Gastroesophageal sphincter (tissue), 4 donors: Measurements from ENCODE around the gene EPHA6. TPM values are rescaled to one million over a fixed set of nuclear protein-coding genes. Genes with fewer than 3 reads are reported as not detected.

Experiments
- ATAC-seq: fragments of 150-250 bp; one replicate; pipeline ENCODE4 v1.9.1; 2016; ENCODE audit warnings: mild to moderate bottlenecking, moderate library complexity
- H3K27ac ChIP-seq, 4 donors: fragments of 200-600 bp; sonication (generic) in 3 of 4; 1 replicate in 3 of 4; 2 replicates in 1 of 4; pipeline ENCODE4 v1.5.1; 2016 to 2019
- H3K27me3 ChIP-seq: fragments of 200-600 bp; sonication (generic); one replicate; pipeline ENCODE4 v1.5.1; 2019
- H3K36me3 ChIP-seq, 2 donors: fragments of 200-600 bp; sonication (generic); one replicate each; pipeline ENCODE4 v1.5.1; 2019; ENCODE audit warnings: control low read depth in 1 of 2
- H3K4me1 ChIP-seq, 3 donors: fragments of 200-600 bp; sonication (generic); 1 replicate in 2 of 3; 2 replicates in 1 of 3; pipeline ENCODE4 v1.5.1; 2016 to 2019; ENCODE audit warnings: control low read depth in 2 of 3
- H3K4me3 ChIP-seq, 2 donors: fragments of 200-600 bp; sonication (generic); one replicate each; pipeline ENCODE4 v1.5.1; 2019; ENCODE audit warnings: mild to moderate bottlenecking in 1 of 2, moderate library complexity in 1 of 2
- H3K9me3 ChIP-seq, 3 donors: fragments of 200-600 bp; sonication (generic); one replicate each; pipeline ENCODE4 v1.5.1; 2017 to 2019; ENCODE audit warnings: control low read depth in 2 of 3
- EP300 ChIP-seq: sonication (generic); formaldehyde crosslinking; IDR thresholded peaks from one replicate; pipeline ENCODE4 v1.6.1; 2017; ENCODE audit warnings: antibody characterized with exemption, mild to moderate bottlenecking
- POLR2A ChIP-seq, 2 donors: fragments of 450-650 bp; IDR thresholded peaks; one replicate each; pipeline ENCODE4 v1.6.1; 2017; ENCODE audit warnings: antibody characterized with exemption in 2 of 2, mild to moderate bottlenecking in 2 of 2, moderate library complexity in 1 of 2
- POLR2AphosphoS5 ChIP-seq: sonication (generic); formaldehyde crosslinking; IDR thresholded peaks from one replicate; pipeline ENCODE4 v1.6.1; 2017; ENCODE audit warnings: antibody characterized with exemption
- WGBS, 2 donors: methylation state at CpG; one replicate each; pipeline ENCODE4 v1.1.5; 2018; ENCODE audit warnings: low coverage in 1 of 2; 5-methylcytosine and 5-hydroxymethylcytosine counted together
- total RNA-seq, 4 donors: library from RNA; depleted of rRNA; stranded (reverse); fragments of >200 nt; gene quantifications; one replicate each; pipeline ENCODE4 v1.1.0, GENCODE V29; 2016
- TF ChIP-seq, protein P1 (sequence below), 4 experiments: fragments of 200-600 bp in 2 of 4; fragments of 450-650 bp in 2 of 4; sonication (generic) in 1 of 4; IDR thresholded peaks; one replicate each; pipeline ENCODE4 v1.5.1; 2017 to 2019; ENCODE audit warnings: antibody characterized with exemption in 4 of 4, mild to moderate bottlenecking in 2 of 4, moderate library complexity in 2 of 4

EPHA6 gene
- total RNA-seq, 4 donors from 2014 or later, result 1.6 to 4.2 (median 2.9) TPM

DNA sequence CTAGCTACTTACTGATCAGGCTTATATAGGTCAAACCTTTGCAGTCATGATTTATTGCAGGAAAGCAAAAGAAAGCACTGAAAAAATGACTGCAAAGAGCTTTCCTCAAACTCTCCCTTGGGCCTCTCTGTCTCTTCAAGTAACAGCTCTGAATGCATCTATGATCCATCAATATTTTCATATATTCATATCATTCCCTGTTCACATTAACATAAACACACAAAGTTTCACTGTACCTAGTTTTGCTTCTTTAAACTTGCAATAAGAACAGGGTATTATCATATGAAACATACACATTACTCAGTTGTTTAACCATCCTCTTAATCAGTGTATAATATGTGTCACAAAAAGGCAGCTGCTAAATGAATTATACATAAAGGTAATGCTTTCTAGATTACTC, 842.2 kb downstream of the EPHA6 start:
- TF ChIP-seq EP300 (no peak), POLR2A (IDR thresholded peaks at IDR 0.05) (no peak), POLR2AphosphoS5 (no peak)
- TF ChIP-seq, protein P1, sequence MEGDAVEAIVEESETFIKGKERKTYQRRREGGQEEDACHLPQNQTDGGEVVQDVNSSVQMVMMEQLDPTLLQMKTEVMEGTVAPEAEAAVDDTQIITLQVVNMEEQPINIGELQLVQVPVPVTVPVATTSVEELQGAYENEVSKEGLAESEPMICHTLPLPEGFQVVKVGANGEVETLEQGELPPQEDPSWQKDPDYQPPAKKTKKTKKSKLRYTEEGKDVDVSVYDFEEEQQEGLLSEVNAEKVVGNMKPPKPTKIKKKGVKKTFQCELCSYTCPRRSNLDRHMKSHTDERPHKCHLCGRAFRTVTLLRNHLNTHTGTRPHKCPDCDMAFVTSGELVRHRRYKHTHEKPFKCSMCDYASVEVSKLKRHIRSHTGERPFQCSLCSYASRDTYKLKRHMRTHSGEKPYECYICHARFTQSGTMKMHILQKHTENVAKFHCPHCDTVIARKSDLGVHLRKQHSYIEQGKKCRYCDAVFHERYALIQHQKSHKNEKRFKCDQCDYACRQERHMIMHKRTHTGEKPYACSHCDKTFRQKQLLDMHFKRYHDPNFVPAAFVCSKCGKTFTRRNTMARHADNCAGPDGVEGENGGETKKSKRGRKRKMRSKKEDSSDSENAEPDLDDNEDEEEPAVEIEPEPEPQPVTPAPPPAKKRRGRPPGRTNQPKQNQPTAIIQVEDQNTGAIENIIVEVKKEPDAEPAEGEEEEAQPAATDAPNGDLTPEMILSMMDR (IDR thresholded peaks at IDR 0.05), result no peak
- Histone ChIP-seq H3K36me3 (no peaks in the 10 kb centered on the region), H3K27ac (no peak overlapping the region), H3K9me3 (no peaks in the 10 kb centered on the region), H3K4me1 (no peaks in the 10 kb centered on the region), H3K27me3 (no peaks in the 10 kb centered on the region), H3K4me3 (no peak overlapping the region)
- no peak for ATAC-seq

DNA sequence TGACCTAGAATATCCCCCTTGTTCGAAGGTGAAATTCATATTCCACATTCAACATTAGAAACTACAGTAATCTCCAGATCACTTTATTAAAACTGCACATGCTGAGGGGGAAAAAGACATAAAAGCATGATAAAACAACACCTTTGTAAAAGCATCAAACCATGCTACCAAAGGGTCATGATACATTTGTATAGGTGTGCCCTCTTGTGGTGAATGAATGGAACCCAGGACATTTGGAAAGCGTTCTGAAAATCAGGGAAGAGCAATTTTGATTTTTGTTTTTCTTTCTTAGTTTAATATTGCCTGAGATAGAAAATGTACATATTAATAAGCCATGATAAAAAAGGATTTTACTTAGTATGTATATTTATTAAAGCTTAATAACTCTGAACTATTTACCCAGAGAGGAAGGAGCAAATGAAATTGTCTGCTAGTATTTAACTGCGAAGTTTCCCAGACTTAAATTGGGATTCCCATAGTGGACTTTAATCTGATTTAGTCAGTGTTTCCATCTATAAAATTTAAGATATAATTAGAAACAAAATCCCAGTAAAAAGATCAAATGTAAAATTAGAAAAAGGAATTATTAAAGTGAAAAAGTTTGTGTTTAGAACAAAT, 844.4 kb downstream of the EPHA6 start:
- WGBS, 2 donors, result 54 to 56% methylated on average over 3 of the region's 3 CpGs
- no peaks in the 10 kb centered on the region for H3K36me3 ChIP-seq
- no peaks in the 10 kb centered on the region for H3K4me1 ChIP-seq
- ATAC-seq, result no peak
- no peak overlapping the region for H3K27ac ChIP-seq
- TF ChIP-seq EP300 (no peak), POLR2A (IDR thresholded peaks at IDR 0.05) (no peak), POLR2AphosphoS5 (no peak)
- TF ChIP-seq, protein P1 (IDR thresholded peaks at IDR 0.05), result peak; percentile 17 to 51 (median 34)
- H3K4me3 ChIP-seq, result no peak overlapping the region
- H3K9me3 ChIP-seq, result no peaks in the 10 kb centered on the region
- no peaks in the 10 kb centered on the region for H3K27me3 ChIP-seq

DNA sequence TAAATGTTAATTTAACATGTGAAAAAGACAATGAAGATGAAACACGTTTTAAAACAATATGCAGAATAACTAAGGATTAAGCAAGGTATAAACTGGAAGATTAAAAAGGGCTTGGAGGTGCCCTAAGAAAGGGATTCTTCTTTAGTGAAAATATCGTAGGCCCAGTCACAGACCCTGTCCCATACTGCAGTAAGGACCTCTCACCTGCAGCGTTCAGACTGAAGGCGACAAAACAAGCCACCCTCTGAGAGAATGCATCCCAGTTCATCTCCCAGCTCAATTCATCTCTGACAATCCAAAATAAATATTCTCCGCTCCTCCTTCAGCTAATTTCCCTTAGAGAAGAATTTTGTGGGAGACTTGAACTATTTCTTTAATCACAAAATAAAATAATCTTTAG, 847.9 kb downstream of the EPHA6 start:
- Histone ChIP-seq H3K4me1 (no peaks in the 10 kb centered on the region), H3K27me3 (no peaks in the 10 kb centered on the region), H3K36me3 (no peaks in the 10 kb centered on the region), H3K4me3 (no peak overlapping the region), H3K9me3 (no peaks in the 10 kb centered on the region), H3K27ac (no peak overlapping the region)
- ATAC-seq, result no peak
- WGBS, 2 donors, result 73 to 82% methylated on average over 5 of the region's 5 CpGs
- TF ChIP-seq, protein P1 (IDR thresholded peaks at IDR 0.05), result no peak
- TF ChIP-seq POLR2AphosphoS5 (no peak), POLR2A (IDR thresholded peaks at IDR 0.05) (no peak), EP300 (no peak)

DNA sequence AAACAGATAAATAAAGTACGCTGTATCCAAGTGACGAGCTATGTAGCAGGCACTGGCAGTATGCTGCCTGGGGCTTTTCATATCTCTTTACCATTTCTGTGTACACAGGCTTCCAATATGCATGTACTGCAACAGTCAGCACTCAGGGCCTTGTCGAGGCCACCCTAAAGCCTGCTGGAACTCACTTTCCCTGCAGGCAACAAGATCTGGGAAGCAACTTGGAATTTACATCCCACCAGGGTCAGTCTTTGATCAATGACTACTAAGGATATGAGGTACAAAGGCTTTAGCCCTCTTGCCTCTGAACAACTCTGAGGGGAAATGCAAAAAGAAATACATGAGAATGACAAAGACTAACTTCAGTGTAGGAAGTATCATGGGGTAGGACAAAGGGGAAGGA, 848.4 kb downstream of the EPHA6 start:
- H3K9me3 ChIP-seq, result no peaks in the 10 kb centered on the region
- 68 to 75% methylated on average over 3 of the region's 3 CpGs for WGBS, 2 donors
- no peak for ATAC-seq

DNA sequence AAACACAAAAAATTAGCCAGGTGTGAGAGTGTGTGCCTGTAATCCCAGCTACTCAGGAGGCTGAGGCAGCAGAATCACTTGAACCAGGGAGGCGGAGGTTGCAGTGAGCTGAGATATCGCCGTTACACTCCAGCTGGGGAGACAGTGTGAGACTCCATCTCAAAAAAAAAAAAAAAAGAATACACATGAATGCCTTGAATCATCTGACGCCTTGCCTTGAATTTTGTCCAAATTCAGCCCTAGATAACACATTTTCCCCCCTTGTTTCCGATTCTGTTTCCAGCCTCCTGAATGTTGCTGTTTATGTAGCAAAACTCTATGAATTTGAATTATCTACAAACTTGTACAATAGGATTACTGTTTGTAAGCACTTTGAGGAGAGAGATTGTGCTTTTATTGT, 851.5 kb downstream of the EPHA6 start:
- Histone ChIP-seq H3K27me3 (no peaks in the 10 kb centered on the region), H3K9me3 (no peaks in the 10 kb centered on the region), H3K4me3 (no peak overlapping the region), H3K4me1 (no peaks in the 10 kb centered on the region), H3K27ac (no peak overlapping the region), H3K36me3 (no peaks in the 10 kb centered on the region)
- TF ChIP-seq EP300, result no peak
- TF ChIP-seq, protein P1 (IDR thresholded peaks at IDR 0.05), result no peak
- TF ChIP-seq POLR2A (IDR thresholded peaks at IDR 0.05), result no peak
- TF ChIP-seq POLR2AphosphoS5, result no peak
- WGBS, 2 donors, result 88 to 94% methylated on average over 4 to 5 of the region's 5 CpGs
- ATAC-seq, result no peak

More for the DNA sequence above, 848.4 kb downstream of the EPHA6 start:
- TF ChIP-seq EP300 (no peak), POLR2AphosphoS5 (no peak), POLR2A (IDR thresholded peaks at IDR 0.05) (no peak)
- TF ChIP-seq, protein P1 (IDR thresholded peaks at IDR 0.05), result no peak
- Histone ChIP-seq H3K4me1 (no peaks in the 10 kb centered on the region), H3K36me3 (no peaks in the 10 kb centered on the region), H3K27ac (no peak overlapping the region), H3K4me3 (no peak overlapping the region), H3K27me3 (no peaks in the 10 kb centered on the region)
